Measurements from ENCODE around the gene FOXE3.

The FOXE3 gene

DNA sequence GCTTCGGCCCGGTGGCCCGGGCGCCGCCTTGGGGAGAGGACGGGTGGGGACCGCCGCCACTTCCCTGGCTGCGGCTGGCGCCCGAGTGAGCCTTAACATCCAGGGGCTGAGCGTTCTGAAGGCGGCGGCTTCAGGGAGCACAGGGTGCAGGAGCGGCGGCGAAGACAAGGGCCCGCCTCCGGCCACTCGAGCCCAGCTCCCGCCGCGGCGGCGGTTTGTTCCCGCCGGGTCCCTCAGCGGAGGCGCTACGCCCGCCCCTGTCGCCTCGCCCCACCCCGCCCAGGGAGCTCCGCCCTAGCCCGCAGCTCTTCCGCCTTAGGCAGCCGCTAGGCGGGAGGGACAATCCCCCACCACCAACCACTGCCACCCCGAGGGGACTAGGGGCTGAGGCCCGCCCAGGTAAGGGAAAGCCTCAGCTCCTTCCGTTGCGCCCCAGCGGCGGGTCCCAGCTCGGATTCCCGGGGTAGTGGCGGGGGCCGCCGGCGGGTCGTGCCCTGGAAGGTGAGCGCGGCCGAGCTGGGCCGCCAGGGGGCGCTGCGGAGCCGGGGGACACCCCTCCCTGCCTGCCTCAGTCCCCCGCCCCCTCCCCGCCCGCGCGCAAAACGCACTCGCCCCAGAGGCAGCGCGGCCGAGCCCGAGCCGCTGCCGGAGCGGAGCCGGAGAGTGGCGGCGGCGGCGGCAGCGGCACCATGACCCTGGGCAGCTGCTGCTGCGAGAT is 21.5 kb downstream of the FOXE3 start, which contains the start of gene FOXD2:
Gene FOXD2 (plus strand): TSS at position 598 of the 718 bp plus-strand sequence. CDS start 92 bp downstream, at position 690.
- POLR2A ChIA-PET: interaction anchor here (0.5 to 1.1 kb wide), 6 partner anchors 14 to 259 kb away, joined by 3 to 5 read pairs (median 3); partner anchors contain the start of gene CMPK1
- TF ChIP-seq, protein P1, sequence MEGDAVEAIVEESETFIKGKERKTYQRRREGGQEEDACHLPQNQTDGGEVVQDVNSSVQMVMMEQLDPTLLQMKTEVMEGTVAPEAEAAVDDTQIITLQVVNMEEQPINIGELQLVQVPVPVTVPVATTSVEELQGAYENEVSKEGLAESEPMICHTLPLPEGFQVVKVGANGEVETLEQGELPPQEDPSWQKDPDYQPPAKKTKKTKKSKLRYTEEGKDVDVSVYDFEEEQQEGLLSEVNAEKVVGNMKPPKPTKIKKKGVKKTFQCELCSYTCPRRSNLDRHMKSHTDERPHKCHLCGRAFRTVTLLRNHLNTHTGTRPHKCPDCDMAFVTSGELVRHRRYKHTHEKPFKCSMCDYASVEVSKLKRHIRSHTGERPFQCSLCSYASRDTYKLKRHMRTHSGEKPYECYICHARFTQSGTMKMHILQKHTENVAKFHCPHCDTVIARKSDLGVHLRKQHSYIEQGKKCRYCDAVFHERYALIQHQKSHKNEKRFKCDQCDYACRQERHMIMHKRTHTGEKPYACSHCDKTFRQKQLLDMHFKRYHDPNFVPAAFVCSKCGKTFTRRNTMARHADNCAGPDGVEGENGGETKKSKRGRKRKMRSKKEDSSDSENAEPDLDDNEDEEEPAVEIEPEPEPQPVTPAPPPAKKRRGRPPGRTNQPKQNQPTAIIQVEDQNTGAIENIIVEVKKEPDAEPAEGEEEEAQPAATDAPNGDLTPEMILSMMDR (IDR thresholded peaks at IDR 0.05; ENCODE audit: insufficient read depth, low read length, missing control alignments): peak; percentile 57
- no peak for DNase-seq (ENCODE audit: low read depth, low spot score)
- CTCF ChIA-PET: interaction anchor here (0.7 to 22.8 kb wide), 40 partner anchors 11 to 546 kb away, joined by 3 to 535 read pairs (median 5); no protein-coding TSS in a partner anchor
- H3K4me3 ChIP-seq (ENCODE audit: low read depth, low read length): peak within 1 kb of the TSS; percentile 79

DNA sequence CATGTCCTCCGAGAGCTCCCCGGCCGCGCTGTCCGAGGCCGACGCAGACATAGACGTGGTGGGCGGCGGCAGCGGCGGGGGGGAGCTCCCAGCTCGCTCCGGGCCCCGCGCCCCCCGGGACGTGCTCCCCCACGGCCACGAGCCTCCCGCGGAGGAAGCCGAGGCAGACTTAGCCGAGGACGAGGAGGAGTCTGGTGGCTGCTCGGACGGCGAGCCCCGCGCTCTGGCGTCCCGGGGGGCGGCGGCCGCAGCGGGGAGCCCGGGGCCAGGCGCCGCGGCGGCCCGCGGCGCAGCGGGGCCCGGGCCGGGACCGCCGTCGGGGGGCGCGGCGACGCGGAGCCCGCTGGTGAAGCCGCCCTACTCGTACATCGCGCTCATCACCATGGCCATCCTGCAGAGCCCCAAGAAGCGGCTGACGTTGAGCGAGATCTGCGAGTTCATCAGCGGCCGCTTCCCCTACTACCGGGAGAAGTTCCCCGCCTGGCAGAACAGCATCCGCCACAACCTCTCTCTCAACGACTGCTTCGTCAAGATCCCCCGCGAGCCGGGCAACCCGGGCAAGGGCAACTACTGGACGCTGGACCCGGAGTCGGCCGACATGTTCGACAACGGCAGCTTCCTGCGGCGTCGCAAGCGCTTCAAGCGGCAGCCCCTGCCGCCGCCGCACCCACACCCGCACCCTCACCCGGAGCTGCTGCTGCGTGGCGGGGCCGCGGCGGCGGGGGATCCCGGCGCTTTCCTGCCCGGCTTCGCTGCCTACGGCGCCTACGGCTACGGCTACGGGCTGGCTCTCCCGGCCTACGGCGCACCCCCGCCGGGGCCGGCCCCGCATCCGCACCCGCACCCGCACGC is 22.3 kb downstream of the FOXE3 start:
- DNase-seq (ENCODE audit: low read depth, low spot score): no peak
- peak overlapping the region; percentile 79 for H3K4me3 ChIP-seq (ENCODE audit: low read depth, low read length)

DNA sequence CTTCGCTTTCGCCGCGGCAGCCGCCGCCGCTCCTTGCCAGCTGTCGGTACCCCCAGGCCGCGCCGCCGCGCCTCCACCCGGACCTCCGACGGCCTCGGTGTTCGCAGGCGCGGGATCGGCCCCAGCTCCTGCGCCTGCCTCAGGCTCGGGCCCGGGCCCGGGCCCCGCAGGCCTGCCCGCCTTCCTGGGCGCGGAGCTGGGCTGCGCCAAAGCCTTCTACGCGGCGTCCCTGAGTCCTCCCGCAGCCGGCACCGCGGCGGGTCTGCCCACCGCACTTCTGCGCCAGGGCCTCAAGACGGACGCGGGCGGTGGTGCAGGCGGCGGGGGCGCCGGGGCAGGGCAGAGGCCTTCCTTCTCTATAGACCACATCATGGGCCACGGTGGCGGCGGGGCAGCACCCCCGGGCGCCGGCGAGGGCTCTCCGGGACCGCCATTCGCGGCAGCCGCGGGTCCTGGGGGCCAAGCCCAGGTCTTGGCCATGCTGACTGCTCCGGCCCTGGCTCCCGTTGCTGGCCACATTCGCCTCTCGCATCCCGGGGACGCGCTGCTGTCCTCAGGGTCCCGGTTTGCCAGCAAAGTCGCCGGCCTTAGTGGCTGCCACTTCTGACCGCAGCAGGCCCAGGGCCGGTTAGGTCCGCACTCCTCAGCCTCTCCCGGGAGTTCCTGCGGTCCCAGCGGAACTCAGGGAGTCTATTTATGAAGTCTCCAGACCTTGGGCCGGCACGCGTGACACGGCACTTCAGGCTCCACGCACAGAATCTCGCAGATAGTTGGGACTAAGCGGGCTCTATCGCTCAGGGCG is 23.1 kb downstream of the FOXE3 start:
- ChIA-PET CTCF (interaction anchor here (1.5 to 22.8 kb wide), 9 partner anchors 9 to 287 kb away, joined by 4 to 535 read pairs (median 82); no protein-coding TSS in a partner anchor), POLR2A (no interaction called here)
- TF ChIP-seq, protein P1 (IDR thresholded peaks at IDR 0.05; ENCODE audit: insufficient read depth, low read length, missing control alignments): no peak
- no peak for DNase-seq (ENCODE audit: low read depth, low spot score)
- H3K4me3 ChIP-seq (ENCODE audit: low read depth, low read length): no peak overlapping the region

More for the DNA sequence above, 22.3 kb downstream of the FOXE3 start:
- TF ChIP-seq, protein P1 (IDR thresholded peaks at IDR 0.05; ENCODE audit: insufficient read depth, low read length, missing control alignments): no peak
- ChIA-PET POLR2A (interaction anchor here (1.0 to 1.1 kb wide), 4 partner anchors 29 to 259 kb away, joined by 3 read pairs; partner anchors contain the start of gene CMPK1), CTCF (interaction anchor here (0.8 to 22.8 kb wide), 28 partner anchors 10 to 545 kb away, joined by 3 to 535 read pairs (median 6); no protein-coding TSS in a partner anchor)

GRCh38 chr1:47439819-47440598 is 23.9 kb downstream of the FOXE3 start:
- H3K4me3 ChIP-seq (ENCODE audit: low read depth, low read length): no peak overlapping the region
- ChIA-PET POLR2A (no interaction called here), CTCF (interaction anchor here (1.1 to 15.4 kb wide), 6 partner anchors 8 to 286 kb away, joined by 3 to 470 read pairs (median 8); no protein-coding TSS in a partner anchor)
- TF ChIP-seq, protein P1 (IDR thresholded peaks at IDR 0.05; ENCODE audit: insufficient read depth, low read length, missing control alignments): no peak
- no peak for DNase-seq (ENCODE audit: low read depth, low spot score)

GRCh38 chr1:47440599-47441081 is 24.6 kb downstream of the FOXE3 start:
- CTCF ChIA-PET: interaction anchor here (1.1 to 15.4 kb wide), 7 partner anchors 9 to 285 kb away, joined by 3 to 470 read pairs (median 5); no protein-coding TSS in a partner anchor
- TF ChIP-seq, protein P1 (IDR thresholded peaks at IDR 0.05; ENCODE audit: insufficient read depth, low read length, missing control alignments): no peak
- no peak overlapping the region for H3K4me3 ChIP-seq (ENCODE audit: low read depth, low read length)
- DNase-seq (ENCODE audit: low read depth, low spot score): no peak
- POLR2A ChIA-PET: no interaction called here

Measured in AG04449 (cell line).